GM19438 (cell line): ENCODE data around the gene ATXN7.

ENCODE experiments used
- ATAC-seq: cut with Tn5 transposase; IDR thresholded peaks from one replicate; pipeline ENCODE4 v1.9.1; 2021; ENCODE audit warnings: low read depth; ENCODE audit not compliant: unreplicated experiment

ATXN7 gene

DNA sequence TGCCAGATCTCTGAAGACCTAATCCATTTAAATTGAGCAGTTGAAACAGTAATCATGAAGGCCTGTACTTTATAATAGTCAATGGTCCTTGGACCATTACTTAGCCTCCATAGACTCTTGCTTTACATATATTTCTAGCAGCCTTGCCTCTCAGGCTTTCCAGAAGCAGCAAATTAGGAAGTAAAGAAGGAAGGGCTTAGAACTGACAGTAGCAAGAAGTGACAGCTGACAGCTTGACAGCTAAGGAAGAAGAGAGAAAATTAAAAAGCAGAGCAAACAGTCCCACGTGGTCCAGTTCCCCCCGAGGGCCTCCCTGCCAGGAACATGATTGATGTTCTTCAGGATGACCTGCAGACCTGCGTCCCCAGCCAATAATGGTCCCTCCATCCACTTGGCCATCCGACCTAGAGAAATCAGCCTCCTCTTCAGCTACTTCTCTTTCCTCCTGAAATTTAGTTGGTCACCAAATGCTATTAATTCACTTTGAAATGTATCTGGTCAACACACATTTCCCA is 174.6 kb downstream of the ATXN7 start:
- ATAC-seq: no peak

DNA sequence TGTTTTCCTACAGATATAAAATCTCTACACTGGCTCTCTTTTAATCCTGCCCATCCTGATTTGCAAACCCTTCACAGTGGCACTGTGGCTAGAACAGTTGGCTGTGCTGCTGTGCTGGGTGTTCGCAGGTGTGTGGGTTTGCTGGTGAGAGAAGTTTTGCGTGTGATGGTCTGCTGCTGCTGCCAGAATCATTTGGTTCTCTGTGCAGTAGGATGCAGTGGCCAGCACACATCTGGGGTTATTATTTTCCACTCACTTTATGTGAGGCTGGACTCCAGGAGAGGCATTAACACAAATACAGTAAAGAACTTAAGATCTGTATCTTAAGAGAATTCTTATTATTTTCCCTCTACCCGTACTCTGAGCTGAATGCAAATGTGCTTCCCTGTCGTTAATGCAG is 175.7 kb downstream of the ATXN7 start:
- ATAC-seq: no peak

- no peak for ATAC-seq
These were observed 176.5 kb downstream of the ATXN7 start for GRCh38 chr3:64039981-64040733.

GRCh38 chr3:64042952-64043351 is 179.3 kb downstream of the ATXN7 start:
- no peak for ATAC-seq

DNA sequence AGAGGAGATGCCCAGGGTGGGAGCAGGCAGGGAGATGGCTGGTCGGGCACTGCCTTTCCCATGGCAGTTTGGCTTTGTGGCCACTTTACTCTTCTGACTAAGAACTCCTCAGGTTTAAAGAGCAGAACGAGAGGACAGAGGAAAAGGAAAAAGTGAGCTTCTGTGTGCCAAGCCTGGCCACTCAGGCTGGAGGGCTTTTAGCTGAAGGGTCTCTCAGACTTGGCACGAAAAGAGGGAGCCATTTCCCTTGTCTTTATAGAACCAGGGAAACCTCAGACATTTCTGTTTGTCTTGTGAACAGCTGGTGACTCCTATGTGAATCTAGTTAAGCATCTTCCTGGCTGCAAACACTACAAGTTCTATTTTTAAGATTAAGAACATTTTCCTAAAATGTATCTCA is 182.9 kb downstream of the ATXN7 start:
- no peak for ATAC-seq

DNA sequence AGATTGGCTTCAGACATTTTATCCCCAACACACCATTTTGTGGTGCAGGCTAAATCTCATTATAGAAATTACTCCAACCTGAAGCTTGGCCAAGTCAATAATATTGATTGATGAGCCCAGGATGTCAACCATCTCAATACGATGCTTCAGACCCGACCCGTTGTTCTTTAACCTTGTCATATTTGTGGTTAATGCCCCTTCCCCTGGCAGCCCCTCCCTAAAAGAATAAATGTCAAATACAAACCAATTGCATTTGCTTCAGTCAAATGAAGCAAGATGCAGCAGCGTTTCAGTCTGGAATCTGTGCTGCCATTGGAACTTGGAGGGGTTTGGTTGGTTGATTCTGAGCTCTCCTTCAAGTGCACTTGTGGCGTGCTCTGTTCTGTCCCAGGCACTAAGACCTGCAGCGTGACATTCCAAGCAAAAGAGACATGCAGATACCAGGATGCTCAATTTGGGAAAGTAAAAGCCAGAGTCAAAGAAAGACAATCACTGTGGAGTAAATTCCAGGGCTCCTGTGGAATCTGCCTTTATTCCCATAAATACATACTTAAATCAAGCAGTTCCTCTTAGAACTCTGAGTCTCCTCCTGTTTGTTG is 183.4 kb downstream of the ATXN7 start:
- ATAC-seq: no peak

DNA sequence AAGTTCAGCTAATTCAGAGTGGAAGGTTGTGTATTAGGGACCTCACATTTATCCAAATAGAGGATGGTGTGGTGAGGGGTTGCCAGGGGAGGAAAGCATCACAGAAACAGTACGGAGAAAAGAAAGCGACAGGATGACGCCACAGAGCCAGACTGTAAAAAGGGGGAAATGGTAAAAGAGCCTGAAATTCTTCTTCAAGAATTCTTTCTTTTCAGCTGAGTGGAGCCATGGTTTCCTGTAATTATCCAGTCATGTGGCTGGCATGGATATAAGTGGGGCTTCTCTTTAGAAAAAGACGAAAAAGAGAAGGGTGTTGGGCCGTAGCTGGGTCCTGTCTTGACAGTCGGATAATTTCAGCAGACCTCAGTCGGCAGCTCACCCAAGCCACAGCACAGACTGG is 184.1 kb downstream of the ATXN7 start:
- ATAC-seq: no peak

GRCh38 chr3:64048631-64049061 is 185.0 kb downstream of the ATXN7 start:
- ATAC-seq: no peak

GRCh38 chr3:64049136-64049535 is 185.5 kb downstream of the ATXN7 start:
- ATAC-seq: no peak

DNA sequence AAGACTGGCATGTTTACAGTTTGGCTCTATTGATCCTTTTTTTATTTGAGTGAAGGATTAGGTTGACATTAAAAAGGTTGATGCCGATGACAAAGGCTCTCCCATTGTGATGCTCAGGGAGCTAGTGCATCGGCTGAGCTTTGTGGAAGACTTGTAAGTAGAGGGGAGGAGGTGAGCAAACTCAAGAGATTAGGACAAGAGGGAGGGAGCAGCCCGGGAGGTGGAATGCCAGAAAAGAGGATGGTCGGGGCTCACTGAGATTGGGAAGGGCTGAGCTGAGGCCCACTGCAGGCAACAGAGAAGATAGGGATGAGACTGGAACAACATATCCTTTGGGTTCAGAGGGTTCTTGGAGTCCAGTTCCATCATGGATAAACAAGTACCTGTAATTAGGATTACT is 186.2 kb downstream of the ATXN7 start:
- ATAC-seq: no peak
